A673 (cell line): Measurements from ENCODE around the gene ABTB1.
"Not testable (repeated sequence)": the region's sequence is repeated elsewhere in the genome, so short reads cannot be mapped to it uniquely, and the experiment has no call there.

Experiments
- EZH2 ChIP-seq: fragments of 200-600 bp; sonication (generic); IDR thresholded peaks from 2 replicates; pipeline ENCODE4 v1.6.1; 2017; ENCODE audit warnings: borderline replicate concordance, low read depth, mild to moderate bottlenecking, mixed read lengths, antibody characterized with exemption, low read length; ENCODE audit not compliant: poor library complexity, severe bottlenecking
- TF ChIP-seq, protein P1 (sequence below): fragments of 300-800, 200-600 bp; sonication (generic); conservative IDR thresholded peaks from 2 replicates; pipeline ENCODE4 v1.5.1; 2017; ENCODE audit warnings: low read depth, mild to moderate bottlenecking, antibody characterized with exemption, low read length, moderate library complexity, mixed read lengths

DNA sequence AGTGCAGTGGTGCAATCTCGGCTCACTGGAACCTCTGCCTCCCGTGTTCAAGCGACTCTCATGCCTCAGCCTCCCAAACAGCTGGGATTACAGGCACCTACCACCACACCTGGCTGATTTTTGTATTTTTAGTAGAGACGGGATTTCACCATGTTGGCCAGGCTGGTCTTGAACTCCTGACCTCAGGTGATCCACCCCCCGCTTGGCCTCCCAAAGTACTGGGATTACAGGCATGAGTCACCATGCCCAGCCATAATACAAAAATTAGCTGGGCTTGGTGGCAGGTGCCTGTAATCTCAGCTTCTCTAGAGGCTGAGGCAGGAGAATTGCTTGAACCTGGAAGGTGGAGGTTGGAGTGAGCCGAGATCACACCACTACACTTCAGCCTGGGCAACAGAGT, 17.8 kb upstream of the ABTB1 start:
- TF ChIP-seq, protein P1, sequence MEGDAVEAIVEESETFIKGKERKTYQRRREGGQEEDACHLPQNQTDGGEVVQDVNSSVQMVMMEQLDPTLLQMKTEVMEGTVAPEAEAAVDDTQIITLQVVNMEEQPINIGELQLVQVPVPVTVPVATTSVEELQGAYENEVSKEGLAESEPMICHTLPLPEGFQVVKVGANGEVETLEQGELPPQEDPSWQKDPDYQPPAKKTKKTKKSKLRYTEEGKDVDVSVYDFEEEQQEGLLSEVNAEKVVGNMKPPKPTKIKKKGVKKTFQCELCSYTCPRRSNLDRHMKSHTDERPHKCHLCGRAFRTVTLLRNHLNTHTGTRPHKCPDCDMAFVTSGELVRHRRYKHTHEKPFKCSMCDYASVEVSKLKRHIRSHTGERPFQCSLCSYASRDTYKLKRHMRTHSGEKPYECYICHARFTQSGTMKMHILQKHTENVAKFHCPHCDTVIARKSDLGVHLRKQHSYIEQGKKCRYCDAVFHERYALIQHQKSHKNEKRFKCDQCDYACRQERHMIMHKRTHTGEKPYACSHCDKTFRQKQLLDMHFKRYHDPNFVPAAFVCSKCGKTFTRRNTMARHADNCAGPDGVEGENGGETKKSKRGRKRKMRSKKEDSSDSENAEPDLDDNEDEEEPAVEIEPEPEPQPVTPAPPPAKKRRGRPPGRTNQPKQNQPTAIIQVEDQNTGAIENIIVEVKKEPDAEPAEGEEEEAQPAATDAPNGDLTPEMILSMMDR = not testable (repeated sequence)
- TF ChIP-seq EZH2 = not testable (repeated sequence)
